Measurements from ENCODE around the gene SPARCL1.
"Not testable (repeated sequence)": the region's sequence is repeated elsewhere in the genome, so short reads cannot be mapped to it uniquely, and the experiment has no call there.

The SPARCL1 gene, protein sequence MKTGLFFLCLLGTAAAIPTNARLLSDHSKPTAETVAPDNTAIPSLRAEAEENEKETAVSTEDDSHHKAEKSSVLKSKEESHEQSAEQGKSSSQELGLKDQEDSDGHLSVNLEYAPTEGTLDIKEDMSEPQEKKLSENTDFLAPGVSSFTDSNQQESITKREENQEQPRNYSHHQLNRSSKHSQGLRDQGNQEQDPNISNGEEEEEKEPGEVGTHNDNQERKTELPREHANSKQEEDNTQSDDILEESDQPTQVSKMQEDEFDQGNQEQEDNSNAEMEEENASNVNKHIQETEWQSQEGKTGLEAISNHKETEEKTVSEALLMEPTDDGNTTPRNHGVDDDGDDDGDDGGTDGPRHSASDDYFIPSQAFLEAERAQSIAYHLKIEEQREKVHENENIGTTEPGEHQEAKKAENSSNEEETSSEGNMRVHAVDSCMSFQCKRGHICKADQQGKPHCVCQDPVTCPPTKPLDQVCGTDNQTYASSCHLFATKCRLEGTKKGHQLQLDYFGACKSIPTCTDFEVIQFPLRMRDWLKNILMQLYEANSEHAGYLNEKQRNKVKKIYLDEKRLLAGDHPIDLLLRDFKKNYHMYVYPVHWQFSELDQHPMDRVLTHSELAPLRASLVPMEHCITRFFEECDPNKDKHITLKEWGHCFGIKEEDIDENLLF

DNA sequence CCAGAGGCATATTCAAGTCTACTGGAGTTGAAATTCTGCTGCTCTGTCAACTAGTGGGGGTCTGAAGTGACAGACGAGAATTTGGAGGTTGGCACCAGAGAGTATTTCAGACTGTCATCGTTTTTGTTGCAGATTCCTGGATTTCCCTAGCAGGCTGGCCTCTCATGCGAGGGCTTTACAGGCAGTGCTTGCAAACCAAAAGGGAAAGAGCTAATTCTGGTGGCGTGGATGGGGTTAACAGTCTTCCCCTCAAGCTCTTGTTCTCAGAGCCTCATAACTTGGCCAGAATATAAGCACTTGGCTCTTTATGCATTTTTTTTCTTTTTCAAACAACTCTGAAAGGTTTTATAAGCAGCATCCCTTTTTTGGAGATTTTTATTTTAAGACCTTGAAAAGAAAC, at the start of gene SPARCL1:
Gene SPARCL1 (minus strand): TSS at position 190 of the 400 bp plus-strand sequence. CDS start 29,802 bp downstream, outside the sequence.
- no peak for DNase-seq
- H3K4me3 Mint-ChIP-seq, result no peak within 1 kb of the TSS
- H3K27ac Mint-ChIP-seq, result no peak within 1 kb of the TSS

DNA sequence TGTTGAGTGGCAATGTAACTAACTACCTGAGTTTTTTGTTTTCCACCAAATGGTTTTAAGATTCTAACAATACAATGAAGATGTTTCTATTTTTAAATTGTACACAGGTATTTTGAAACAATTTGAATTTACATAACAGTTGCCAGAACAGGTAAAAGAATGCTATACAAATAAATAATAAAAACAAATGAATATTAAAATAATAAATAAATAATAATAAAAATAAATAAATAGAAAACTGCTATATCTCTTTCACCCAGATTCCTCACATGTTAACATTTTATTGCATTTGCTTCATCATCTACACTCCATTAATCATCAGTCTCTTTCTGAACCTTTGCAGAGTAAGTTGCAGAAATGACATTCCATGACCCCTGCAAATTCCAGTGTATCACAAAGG, 46.8 kb upstream of the SPARCL1 start:
- Mint-ChIP-seq H3K4me1 (peaks cover 8% of the 10 kb centered on the region), H3K36me3 (ENCODE audit: low read depth) (no peaks in the 10 kb centered on the region), H3K9me3 (peaks cover 3% of the 10 kb centered on the region), H3K27me3 (ENCODE audit: low read depth, poor library complexity) (peaks cover 13% of the 10 kb centered on the region), H3K4me3 (no peak overlapping the region), H3K27ac (no peak overlapping the region)
- TF ChIP-seq, protein P1, sequence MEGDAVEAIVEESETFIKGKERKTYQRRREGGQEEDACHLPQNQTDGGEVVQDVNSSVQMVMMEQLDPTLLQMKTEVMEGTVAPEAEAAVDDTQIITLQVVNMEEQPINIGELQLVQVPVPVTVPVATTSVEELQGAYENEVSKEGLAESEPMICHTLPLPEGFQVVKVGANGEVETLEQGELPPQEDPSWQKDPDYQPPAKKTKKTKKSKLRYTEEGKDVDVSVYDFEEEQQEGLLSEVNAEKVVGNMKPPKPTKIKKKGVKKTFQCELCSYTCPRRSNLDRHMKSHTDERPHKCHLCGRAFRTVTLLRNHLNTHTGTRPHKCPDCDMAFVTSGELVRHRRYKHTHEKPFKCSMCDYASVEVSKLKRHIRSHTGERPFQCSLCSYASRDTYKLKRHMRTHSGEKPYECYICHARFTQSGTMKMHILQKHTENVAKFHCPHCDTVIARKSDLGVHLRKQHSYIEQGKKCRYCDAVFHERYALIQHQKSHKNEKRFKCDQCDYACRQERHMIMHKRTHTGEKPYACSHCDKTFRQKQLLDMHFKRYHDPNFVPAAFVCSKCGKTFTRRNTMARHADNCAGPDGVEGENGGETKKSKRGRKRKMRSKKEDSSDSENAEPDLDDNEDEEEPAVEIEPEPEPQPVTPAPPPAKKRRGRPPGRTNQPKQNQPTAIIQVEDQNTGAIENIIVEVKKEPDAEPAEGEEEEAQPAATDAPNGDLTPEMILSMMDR (IDR thresholded peaks at IDR 0.05), result no peak
- no peak for DNase-seq

More for the DNA sequence above, at the start of gene SPARCL1:
- H3K9me3 Mint-ChIP-seq, result peaks cover 25% of the 10 kb centered on the region
- H3K4me1 Mint-ChIP-seq, result peaks cover 47% of the 10 kb centered on the region
- peaks cover 10% of the 10 kb centered on the region for H3K36me3 Mint-ChIP-seq (ENCODE audit: low read depth)
- TF ChIP-seq, protein P1 (IDR thresholded peaks at IDR 0.05), result no peak
- H3K27me3 Mint-ChIP-seq (ENCODE audit: low read depth, poor library complexity), result no peaks in the 10 kb centered on the region

DNA sequence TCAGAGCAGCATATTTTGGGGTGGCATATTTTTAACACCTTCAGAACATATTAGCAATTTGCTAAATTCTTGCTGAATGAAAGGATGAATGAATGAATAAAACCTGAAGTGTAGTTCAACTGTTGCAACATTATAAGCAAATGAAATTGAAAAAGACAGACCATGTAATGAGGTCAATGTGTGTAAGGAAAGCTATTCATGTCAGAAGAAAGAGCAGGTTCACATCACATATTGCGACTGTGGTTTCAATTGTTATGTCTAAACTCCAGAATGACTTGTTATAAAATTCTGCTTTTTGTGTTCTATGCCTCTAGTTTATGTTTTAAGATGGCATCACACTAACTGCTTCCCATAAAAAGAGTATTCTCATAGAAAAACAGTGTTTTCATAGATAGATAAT, 46.2 kb upstream of the SPARCL1 start:
- no peaks in the 10 kb centered on the region for H3K36me3 Mint-ChIP-seq (ENCODE audit: low read depth)
- H3K27me3 Mint-ChIP-seq (ENCODE audit: low read depth, poor library complexity), result peaks cover 13% of the 10 kb centered on the region
- H3K27ac Mint-ChIP-seq, result no peak overlapping the region
- H3K9me3 Mint-ChIP-seq, result peaks cover 3% of the 10 kb centered on the region
- TF ChIP-seq, protein P1 (IDR thresholded peaks at IDR 0.05), result no peak
- H3K4me1 Mint-ChIP-seq, result peaks cover 8% of the 10 kb centered on the region
- H3K4me3 Mint-ChIP-seq, result no peak overlapping the region
- no peak for DNase-seq

DNA sequence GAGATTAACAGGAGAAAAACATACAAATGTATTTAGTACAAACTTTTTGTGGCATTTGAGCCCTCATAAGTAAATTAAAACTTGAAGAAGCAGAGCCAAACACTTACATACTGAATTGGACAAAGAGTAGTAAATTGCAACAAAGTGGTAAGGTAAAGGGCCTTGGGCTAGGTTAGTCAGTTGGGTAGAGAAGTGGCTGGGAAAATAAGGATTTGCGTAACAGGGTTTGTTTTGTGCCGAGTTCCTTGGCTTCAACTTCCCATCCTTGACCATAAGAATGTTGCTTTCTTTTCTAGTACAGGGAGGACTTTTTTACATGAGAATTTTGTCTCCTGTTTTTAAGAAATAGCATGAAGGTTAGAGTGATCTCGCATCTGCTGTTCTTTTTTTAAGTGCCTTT, 45.8 kb upstream of the SPARCL1 start:
- Mint-ChIP-seq H3K27me3 (ENCODE audit: low read depth, poor library complexity) (peaks cover 13% of the 10 kb centered on the region), H3K4me1 (peaks cover 6% of the 10 kb centered on the region), H3K27ac (no peak overlapping the region), H3K36me3 (ENCODE audit: low read depth) (no peaks in the 10 kb centered on the region), H3K9me3 (peaks cover 3% of the 10 kb centered on the region), H3K4me3 (no peak overlapping the region)
- DNase-seq, result no peak
- TF ChIP-seq, protein P1 (IDR thresholded peaks at IDR 0.05), result no peak

DNA sequence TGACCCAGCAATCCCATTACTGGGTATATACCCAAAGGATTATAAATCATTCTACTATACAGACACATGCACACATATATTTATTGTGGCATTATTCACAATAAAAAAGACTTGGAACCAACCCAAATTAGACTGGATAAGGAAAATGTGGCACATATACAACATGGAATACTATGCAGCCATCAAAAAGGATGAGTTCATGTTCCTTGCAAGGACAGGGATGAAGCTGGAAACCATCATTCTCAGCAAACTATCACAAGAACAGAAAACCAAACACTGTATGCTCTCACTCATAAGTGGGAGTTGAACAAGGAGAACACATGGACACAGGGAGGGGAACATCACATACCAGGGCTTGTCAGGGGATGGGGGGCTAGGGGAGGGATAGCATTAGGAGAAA, 45.2 kb upstream of the SPARCL1 start:
- H3K27ac Mint-ChIP-seq; DNase-seq; H3K9me3 Mint-ChIP-seq; H3K36me3 Mint-ChIP-seq (ENCODE audit: low read depth); H3K4me1 Mint-ChIP-seq; H3K4me3 Mint-ChIP-seq: not testable (repeated sequence)
- H3K27me3 Mint-ChIP-seq (ENCODE audit: low read depth, poor library complexity), result peaks cover 13% of the 10 kb centered on the region

DNA sequence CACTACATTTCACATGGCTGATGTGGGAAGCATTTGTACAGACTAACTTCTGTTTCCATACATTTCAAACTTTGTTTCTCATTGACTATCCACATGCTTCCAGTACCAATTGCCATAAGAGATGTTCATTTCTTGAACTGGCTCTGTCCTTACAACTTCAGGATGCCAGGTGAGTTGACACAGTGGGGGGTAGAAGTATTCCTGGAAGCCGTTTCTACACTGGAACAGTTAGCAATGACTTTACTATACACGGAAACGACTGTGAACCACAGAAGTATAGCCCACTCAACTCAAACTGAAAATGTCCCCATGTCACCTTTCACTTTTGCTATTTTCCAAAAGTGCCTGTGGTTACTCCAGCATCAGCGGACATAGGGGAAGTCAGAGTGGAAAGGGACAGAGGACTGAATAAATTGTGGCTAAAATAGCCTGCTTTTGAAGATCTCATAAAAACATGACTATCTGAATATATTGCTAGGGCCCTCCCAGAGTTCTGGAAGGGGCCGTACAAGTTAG, 41.2 kb upstream of the SPARCL1 start:
- H3K4me1 Mint-ChIP-seq, result peaks cover 17% of the 10 kb centered on the region
- TF ChIP-seq, protein P1 (IDR thresholded peaks at IDR 0.05), result no peak
- no peak overlapping the region for H3K4me3 Mint-ChIP-seq
- peaks cover 10% of the 10 kb centered on the region for H3K27me3 Mint-ChIP-seq (ENCODE audit: low read depth, poor library complexity)
- no peaks in the 10 kb centered on the region for H3K36me3 Mint-ChIP-seq (ENCODE audit: low read depth)
- DNase-seq, result no peak
- no peak overlapping the region for H3K27ac Mint-ChIP-seq
- peaks cover 7% of the 10 kb centered on the region for H3K9me3 Mint-ChIP-seq
